Heart right ventricle (tissue), 16 donors: Measurements from ENCODE around the gene C5. TPM values are rescaled to one million over a fixed set of nuclear protein-coding genes. Genes with fewer than 3 reads are reported as not detected.

Source experiments
- ATAC-seq, 8 donors: fragments of 200-7000 bp; cut with Tn5 transposase; one replicate each; pipeline ENCODE4 v1.9.1; 2020; ENCODE audit warnings: mild to moderate bottlenecking in 8 of 8, moderate library complexity in 8 of 8, moderate number of reproducible peaks in 1 of 8
- DNase-seq, 2 donors: peaks; one replicate each; pipeline ENCODE4 v3.0.0-alpha.2; 2020
- H3K27ac ChIP-seq, 10 donors: fragments of 200-600 bp; sonication (generic) in 2 of 10; one replicate each; pipeline versions ENCODE4 v1.5.0 to v1.8.0; 2020 to 2022; ENCODE audit warnings: mild to moderate bottlenecking in 3 of 10
- H3K27me3 ChIP-seq, 7 donors: fragments of 200-600 bp; one replicate each; pipeline ENCODE4 v1.8.0; 2021 to 2022; ENCODE audit warnings: mild to moderate bottlenecking in 2 of 7
- H3K36me3 ChIP-seq, 9 donors: fragments of 200-600 bp; sonication (generic) in 1 of 9; one replicate each; pipeline versions ENCODE4 v1.5.0 to v1.8.0; 2020 to 2022; ENCODE audit warnings: mild to moderate bottlenecking in 2 of 9
- H3K4me1 ChIP-seq, 9 donors: fragments of 200-600 bp; sonication (generic) in 1 of 9; one replicate each; pipeline versions ENCODE4 v1.5.0 to v1.8.0; 2020 to 2022; ENCODE audit warnings: mild to moderate bottlenecking in 4 of 9
- H3K4me3 ChIP-seq, 10 donors: fragments of 200-600 bp; sonication (generic) in 2 of 10; one replicate each; pipeline versions ENCODE4 v1.5.0 to v1.8.0; 2020 to 2022; ENCODE audit warnings: mild to moderate bottlenecking in 7 of 10, moderate library complexity in 2 of 10
- H3K9me3 ChIP-seq, 11 donors: fragments of 200-600 bp in 10 of 11; sonication (generic) in 2 of 11; one replicate each; pipeline versions ENCODE4 v1.5.0 to v1.8.0; 2013 to 2022; ENCODE audit warnings: mild to moderate bottlenecking in 2 of 11, control low read depth in 1 of 11, moderate library complexity in 1 of 11
- CTCF ChIP-seq, 9 donors: fragments of 200-600 bp; sonication (generic) in 2 of 9; IDR thresholded peaks; one replicate each; pipeline versions ENCODE4 v1.5.0 to v1.8.0; 2021 to 2022; ENCODE audit warnings: antibody characterized with exemption in 9 of 9, mild to moderate bottlenecking in 5 of 9, moderate library complexity in 1 of 9
- WGBS, 2 donors: extraction: QIAGEN DNeasy Blood & Tissue Kit; methylation state at CpG; one replicate each; pipeline ENCODE4 v1.1.7; 2013; ENCODE audit warnings: inconsistent platforms in 1 of 2; 5-methylcytosine and 5-hydroxymethylcytosine counted together
- intact Hi-C, 10 donors: fragments of 100-400 bp; cut with DNase I; formaldehyde crosslinking; loops; one replicate each; pipeline versions ENCODE4 v1.11.1 to v1.14.2; 2022
- polyA plus RNA-seq, 2 donors: library from polyadenylated mRNA; stranded (reverse); fragments of 200-250 nt; gene quantifications; one replicate each; pipeline ENCODE4 v1.2.3, GENCODE V29; 2013
- total RNA-seq, 10 donors: library from RNA; stranded (reverse); fragmentation: NEBNext Ultra II Directional in 3 of 10; extraction: Animal tissue kit (Norgen Biotek cat#: 25700) in 3 of 10; gene quantifications; one replicate each; pipeline versions ENCODE4 v1.2.1 to v1.2.4, GENCODE V29; 2021 to 2023
- donor health status: Arrhythmogenic right ventricular cardiomyopathy.
- donor health status: ischemic (EF 13 %, LVEDD 7.1; RV severe dilation, severe dysfunction).
- donor health status: healthy with polysubstance abuse.
- donor health status: DM: no; HTN: yes; CAD: no.
- donor health status: DM: no; HTN: no; CAD: no.
- donor health status: ischemic (EF 25% LVEDD 6.9; RV normal size, moderate dysfunction).
- donor health status: ischemic (EF 25% LVEDD 5.7; RV mildly dilated, moderate dysfunction).
- donor health status: healthy.
- donor health status: DM: yes; HTN: yes; CAD: no.
- donor health status: Ischemic cardiomyopathy.
- donor health status: ischemic (EF 35%, LVEDD 5.7; RV mildly dilated, moderate dysfunction).
- donor health status: nonischemic (EF 11% LVEDD 7.7; RV severe dilation, severe dysfunction).
- donor health status: DM: yes; HTN: yes; CAD: no.
- donor health status: PGD.
- donor health status: ischemic (EF 29% LVEDD 5.4; RV normal size, mild dysfunction).
- donor health status: nonischemic (EF 23%, LVEDD 6.1; RV moderate dilation, normal function).

C5 gene
- total and polyA plus RNA-seq, 12 donors, result 0.35 to 1.5 (median 0.50) TPM

- intact Hi-C loops, result loop anchor here in 1 of 10 donors (10.0 kb wide), 1 partner anchor 59 kb away; the partner anchor contains the start of gene PHF19
- ATAC-seq, result no peak
- peak overlapping the region in 7 of 10 donors; percentile 63 to 95 (median 73) for H3K27ac ChIP-seq
- TF ChIP-seq CTCF (IDR thresholded peaks at IDR 0.05), result no peak
- H3K9me3 ChIP-seq, result no peaks in the 10 kb centered on the region
- no peak for DNase-seq
- H3K27me3 ChIP-seq, result no peaks in the 10 kb centered on the region
- WGBS, 2 donors, result 44 to 60% methylated on average over 3 of the region's 3 CpGs
- H3K4me1 ChIP-seq, result peaks cover 15 to 78% (median 59%) of the 10 kb centered on the region in 9 donors
- no peaks in the 10 kb centered on the region for H3K36me3 ChIP-seq
- no peak overlapping the region for H3K4me3 ChIP-seq
Measured at GRCh38 chr9:120934281-120934680, 115.8 kb downstream of the C5 start.

GRCh38 chr9:120933310-120934055 lies 116.6 kb downstream of the C5 start:
- H3K4me3 ChIP-seq, result no peak overlapping the region
- TF ChIP-seq CTCF (IDR thresholded peaks at IDR 0.05), result no peak
- no peaks in the 10 kb centered on the region for H3K36me3 ChIP-seq
- H3K4me1 ChIP-seq, result peaks cover 15 to 83% (median 62%) of the 10 kb centered on the region in 9 donors
- WGBS, 2 donors, result 80 to 83% methylated on average over 8 of the region's 8 CpGs
- no peak for ATAC-seq
- no peaks in the 10 kb centered on the region for H3K27me3 ChIP-seq
- peak overlapping the region in 7 of 10 donors; percentile 63 to 95 (median 73) for H3K27ac ChIP-seq
- intact Hi-C loops, result loop anchor here in 2 of 10 donors (2.0 to 10.0 kb wide), 2 partner anchors 59 to 65 kb away; partner anchors contain the start of gene PHF19 (in 1 of the 2)
- no peak for DNase-seq
- no peaks in the 10 kb centered on the region for H3K9me3 ChIP-seq

- no peaks in the 10 kb centered on the region for H3K36me3 ChIP-seq
- intact Hi-C loops, result loop anchor here in 2 of 10 donors (2.0 to 10.0 kb wide), 2 partner anchors 57 to 63 kb away; partner anchors contain the start of gene PHF19 (in 1 of the 2)
- DNase-seq, result no peak
- H3K4me1 ChIP-seq, result peaks cover 15 to 95% (median 68%) of the 10 kb centered on the region in 9 donors
- no peak for TF ChIP-seq CTCF (IDR thresholded peaks at IDR 0.05)
- peak overlapping the region; percentile 51 to 95 (median 81) for H3K27ac ChIP-seq
- 62 to 67% methylated on average over 6 of the region's 6 CpGs for WGBS, 2 donors
- no peak overlapping the region for H3K4me3 ChIP-seq
- ATAC-seq, result no peak
- no peaks in the 10 kb centered on the region for H3K27me3 ChIP-seq
- no peaks in the 10 kb centered on the region for H3K9me3 ChIP-seq
Measured at GRCh38 chr9:120932086-120932823, 117.8 kb downstream of the C5 start.
